Stimulated activated CD8-positive, alpha-beta memory T cell treated with anti-CD3 and anti-CD28 coated beads, Interleukin-7, amount 100 ng/mL, for 24 hours (primary cell): ENCODE measurements around the gene OR6S1.
"Not testable (repeated sequence)": the region's sequence is repeated elsewhere in the genome, so short reads cannot be mapped to it uniquely, and the experiment has no call there.

Source experiments
- DNase-seq: peaks from one replicate; pipeline ENCODE4 v3.0.0-alpha.2; 2020; ENCODE audit warnings: low read depth

Gene OR6S1

DNA sequence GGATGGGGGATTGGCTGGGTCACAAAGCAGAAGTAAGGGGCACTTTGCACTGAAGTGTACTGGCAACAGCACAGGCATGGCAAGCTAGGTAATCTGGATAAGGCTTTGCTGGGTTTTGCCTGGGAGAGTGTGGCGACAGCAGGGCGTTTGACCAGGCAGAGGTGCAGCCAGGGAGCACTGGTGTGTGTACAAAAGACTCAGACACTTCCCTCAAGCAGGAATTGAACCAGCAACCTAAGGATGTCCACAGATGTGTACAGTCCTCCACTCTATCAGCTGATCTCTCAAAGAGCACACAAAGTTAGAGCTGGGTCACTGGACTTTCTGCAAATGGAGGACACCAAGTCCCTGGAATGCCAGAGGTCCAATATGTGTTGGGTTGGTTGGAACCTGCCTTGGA is 27.5 kb upstream of the OR6S1 start:
- DNase-seq: no peak

GRCh38 chr14:20667957-20668356 is 26.5 kb upstream of the OR6S1 start:
- no peak for DNase-seq

GRCh38 chr14:20666400-20666961 is 25.0 kb upstream of the OR6S1 start:
- not testable (repeated sequence) for DNase-seq

DNA sequence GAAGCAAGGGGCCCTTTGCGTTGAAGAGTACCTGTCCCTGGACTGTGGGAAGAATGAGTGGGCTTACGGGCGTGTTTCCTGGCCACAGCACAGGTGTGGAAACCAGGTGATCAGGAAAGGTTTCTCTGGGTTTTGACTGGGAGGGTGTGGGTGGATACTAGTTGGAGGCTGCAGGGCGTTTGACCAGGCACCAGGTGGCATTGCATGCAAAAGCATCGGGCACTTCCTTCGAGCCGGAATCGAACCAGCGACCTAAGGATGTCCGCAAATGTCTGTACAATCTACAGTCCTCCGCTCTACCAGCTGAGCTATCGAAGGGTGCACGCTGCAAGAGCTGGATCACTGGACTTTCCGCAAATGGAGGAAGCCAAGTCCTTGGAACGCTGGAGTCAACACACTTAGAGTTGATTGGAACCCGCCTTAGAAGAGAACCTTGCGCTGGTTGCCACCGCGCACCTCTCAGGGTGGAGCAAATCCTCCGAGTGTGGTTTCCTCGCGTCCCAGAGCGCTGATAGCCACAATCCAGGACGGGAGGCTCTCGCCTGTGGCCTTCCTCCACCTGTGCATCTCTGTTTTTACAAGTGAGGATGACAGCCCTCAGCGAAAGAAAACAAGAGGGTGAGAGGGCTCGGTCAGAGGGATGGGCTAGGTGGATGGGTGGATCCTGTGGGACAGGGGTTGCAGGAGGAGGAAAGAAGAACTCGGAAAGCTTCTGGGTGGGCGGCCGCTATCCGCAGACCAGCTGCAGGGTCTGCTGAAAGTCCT is 21.7 kb upstream of the OR6S1 start:
- DNase-seq: peak; percentile 69

DNA sequence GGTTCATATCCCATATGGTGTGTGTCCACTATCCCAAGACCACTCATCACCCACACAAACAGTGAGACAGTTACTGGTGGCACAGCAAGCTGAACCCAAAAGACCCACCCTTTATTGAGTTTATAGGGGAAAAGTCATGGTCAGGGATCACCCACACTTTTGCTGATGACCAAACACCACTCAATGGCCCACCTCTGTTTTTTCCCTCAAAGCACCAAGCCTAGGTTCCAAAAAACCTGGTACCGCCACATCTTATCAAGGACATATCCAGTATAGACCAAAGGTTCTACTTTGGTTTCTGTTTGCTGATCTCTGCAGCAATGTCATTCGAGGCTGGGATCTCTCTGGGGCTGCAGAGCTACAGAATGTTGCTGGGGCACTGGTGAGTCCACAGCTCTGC is 19.7 kb upstream of the OR6S1 start:
- no peak for DNase-seq

DNA sequence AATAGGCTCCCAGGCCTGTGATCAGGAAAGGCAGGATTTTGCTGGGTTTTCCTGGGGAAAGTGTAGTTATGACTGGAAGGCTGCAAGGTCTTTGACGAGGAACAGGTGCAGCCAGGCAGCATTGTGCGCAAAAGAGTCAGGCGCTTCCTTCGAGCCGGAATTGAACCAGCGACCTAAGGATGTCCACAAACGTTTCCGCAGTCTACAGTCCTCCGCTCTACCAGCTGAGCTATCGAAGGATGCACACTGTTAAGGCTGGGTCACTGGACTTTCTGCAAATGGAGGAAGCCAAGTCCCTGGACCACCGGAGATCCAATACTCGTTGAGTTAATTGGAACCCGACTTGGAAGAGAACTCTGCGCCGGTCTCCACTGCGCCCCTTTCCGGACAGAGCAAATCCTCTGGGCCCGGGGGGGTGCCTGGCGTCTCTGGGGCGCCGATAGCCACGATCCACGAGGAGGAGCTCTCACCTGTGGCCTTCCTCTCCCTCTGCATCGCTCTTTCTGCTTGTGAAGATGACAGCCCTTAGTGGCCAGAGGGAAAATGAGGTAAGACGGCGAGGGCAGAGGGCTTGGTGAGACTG is 18.4 kb upstream of the OR6S1 start:
- no peak for DNase-seq

DNA sequence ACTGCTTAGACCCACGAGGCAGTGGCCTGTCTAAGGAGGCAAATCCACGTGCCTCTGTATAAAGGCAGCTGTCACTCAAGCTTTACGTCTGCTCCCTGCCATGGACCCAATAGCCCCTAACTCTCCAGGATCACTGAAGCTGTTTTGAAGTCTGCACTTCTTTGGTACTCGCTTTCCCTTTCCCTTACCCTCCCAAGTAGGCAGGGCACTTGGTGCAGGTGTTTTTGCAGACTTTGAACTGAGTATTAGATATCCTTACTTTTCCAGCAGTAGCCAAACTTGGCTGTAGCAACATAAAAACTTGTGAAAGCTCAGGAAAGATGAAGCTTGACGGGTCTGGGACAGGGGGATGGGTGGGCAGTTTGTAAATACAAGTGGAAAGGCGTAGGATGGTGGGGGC is 17.8 kb upstream of the OR6S1 start:
- DNase-seq: no peak

DNA sequence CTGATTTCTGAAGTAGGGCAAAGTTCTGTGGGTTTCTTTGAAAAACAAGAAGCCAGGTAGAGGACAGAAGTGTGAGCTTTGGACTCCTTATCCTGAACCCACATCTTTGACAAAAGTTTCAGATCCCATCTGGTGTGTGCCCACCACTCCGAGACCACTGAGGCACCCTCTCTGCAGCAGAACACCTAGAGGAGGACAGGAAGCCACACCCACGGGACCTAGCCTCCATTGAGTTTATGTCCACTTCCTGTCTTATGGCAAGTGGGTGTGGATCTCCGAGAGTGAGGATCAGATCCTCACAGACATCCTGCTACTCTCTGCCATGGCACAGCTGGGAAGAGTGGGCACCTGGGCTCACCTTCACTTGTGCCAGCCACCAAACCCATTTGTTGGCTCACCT is 16.8 kb upstream of the OR6S1 start:
- no peak for DNase-seq

GRCh38 chr14:20657216-20658211 is 16.0 kb upstream of the OR6S1 start:
- no peak for DNase-seq

GRCh38 chr14:20656274-20656673 is 14.8 kb upstream of the OR6S1 start:
- DNase-seq: no peak

DNA sequence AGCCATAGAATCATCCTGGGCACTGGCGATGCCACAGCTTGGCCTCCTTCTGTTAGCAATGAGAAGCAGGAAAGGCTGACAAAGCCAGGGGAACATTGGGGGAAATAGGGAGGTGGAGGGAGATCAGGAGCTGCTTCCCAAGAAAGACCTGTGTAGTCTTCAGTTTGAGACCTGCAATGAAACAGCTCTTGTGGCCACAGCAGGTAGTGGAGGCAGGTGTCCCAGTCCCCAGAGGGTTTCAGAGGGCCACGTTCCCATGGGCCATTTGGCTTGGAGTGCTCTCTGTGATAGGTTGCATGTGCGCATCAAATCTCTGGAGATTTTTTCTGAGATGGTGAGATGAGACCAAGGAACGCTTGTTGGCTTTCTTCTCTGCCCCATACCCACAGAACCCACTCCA is 14.4 kb upstream of the OR6S1 start:
- DNase-seq: no peak

GRCh38 chr14:20652996-20653975 is 11.8 kb upstream of the OR6S1 start:
- DNase-seq: peak; percentile 43

- no peak for DNase-seq
Measured at GRCh38 chr14:20645481-20645880, 4.0 kb upstream of the OR6S1 start.

DNA sequence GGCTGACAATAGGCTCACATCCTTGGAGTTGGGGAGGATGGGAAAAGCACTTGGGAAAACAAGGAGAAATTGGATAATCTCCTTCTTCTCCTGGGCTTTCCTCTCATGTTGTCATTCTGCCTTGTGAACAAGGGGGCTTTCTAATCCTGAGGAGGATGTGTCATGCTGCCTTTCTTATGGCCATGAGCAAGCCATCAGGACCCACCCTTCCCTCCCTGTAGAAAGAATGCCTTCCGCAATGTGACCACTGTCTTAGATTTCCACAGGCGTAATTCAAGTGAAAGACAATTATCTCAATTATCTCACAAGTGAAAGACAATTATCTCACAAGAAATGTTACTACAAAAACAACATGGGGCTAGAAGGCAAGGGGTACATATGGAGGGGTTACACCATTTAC is 3.0 kb upstream of the OR6S1 start:
- no peak for DNase-seq

GRCh38 chr14:20642755-20643154 is 1.3 kb upstream of the OR6S1 start:
- DNase-seq: not testable (repeated sequence)

GRCh38 chr14:20642182-20642581 is 691 bp upstream of the OR6S1 start:
- no peak for DNase-seq

- no peak for DNase-seq
Measured at GRCh38 chr14:20632831-20633691, 8.4 kb downstream of the OR6S1 start.

GRCh38 chr14:20632448-20632830 is 9.1 kb downstream of the OR6S1 start:
- no peak for DNase-seq

- DNase-seq: no peak
Measured at GRCh38 chr14:20631880-20632389, 9.6 kb downstream of the OR6S1 start.
